NCI-H2171 (cell line): Measurements from ENCODE around the gene PRADC1.
"Not testable (repeated sequence)": the region's sequence is repeated elsewhere in the genome, so short reads cannot be mapped to it uniquely, and the experiment has no call there.

Experiments used
- DNase-seq: peaks from one replicate; lab custom pipeline; 2025; lab: John Stamatoyannopoulos, UW

PRADC1 gene

GRCh38 chr2:73202156-73203054 lies 30.6 kb downstream of the PRADC1 start, which contains the start of gene NOTO:
Gene NOTO (plus strand): TSS chr2:73202574. CDS start chr2:73202667, 93 bp downstream.
- DNase-seq: no peak

DNA sequence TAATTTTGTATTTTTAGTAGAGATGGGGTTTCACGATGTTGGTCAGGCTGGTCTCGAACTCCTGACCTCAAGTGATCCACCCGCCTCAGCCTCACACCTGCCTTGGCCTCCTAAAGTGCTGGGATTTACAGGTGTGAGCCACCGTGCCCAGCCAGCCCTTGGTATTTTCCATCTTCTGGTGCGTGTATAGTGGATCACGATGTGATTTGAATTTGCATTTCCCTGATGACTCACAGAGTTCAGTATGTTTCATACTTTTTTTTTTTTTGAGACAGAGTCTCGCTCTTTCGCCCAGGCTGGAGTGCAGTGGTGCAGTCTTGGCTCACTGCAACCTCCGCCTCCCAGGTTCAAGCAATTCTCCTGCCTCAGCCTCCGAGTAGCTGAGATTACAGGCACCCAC lies 32.8 kb downstream of the PRADC1 start:
- not testable (repeated sequence) for DNase-seq

DNA sequence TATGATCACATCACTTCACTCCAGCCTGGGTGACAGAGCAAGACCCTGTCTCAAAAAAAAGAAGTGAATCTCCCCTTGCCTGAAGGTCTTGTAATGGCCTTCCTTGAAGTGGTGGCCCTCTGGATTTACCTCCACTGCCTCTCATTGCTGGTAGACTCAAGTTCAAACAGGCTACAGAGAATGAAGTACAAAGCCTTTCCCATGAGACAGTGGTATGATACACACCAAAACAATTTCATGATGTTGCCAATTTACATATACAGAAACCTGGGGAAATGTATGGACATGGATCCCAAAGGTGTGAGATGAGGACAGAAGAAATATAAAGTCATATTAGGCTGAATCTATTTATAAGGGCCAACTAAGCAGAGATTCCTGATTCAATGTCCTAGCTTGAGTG lies 35.5 kb downstream of the PRADC1 start:
- DNase-seq: no peak

GRCh38 chr2:73187549-73187948 lies 45.5 kb downstream of the PRADC1 start:
- no peak for DNase-seq

- DNase-seq: no peak
Measured at GRCh38 chr2:73185965-73186364, 47.1 kb downstream of the PRADC1 start.
